Neural progenitor cell (in vitro differentiated cells): Measurements from ENCODE around the gene CRTC1. TPM values are rescaled to one million over a fixed set of nuclear protein-coding genes. Genes with fewer than 3 reads are reported as not detected.

ENCODE experiments used
- DNase-seq: peaks from one replicate; pipeline ENCODE4 v3.0.0-alpha.2; 2016; ENCODE audit warnings: low spot score
- H2AFZ ChIP-seq: fragments of 200-600 bp; sonication (generic); replicated peaks from 2 replicates; pipeline ENCODE4 v1.6.1; 2016; ENCODE audit warnings: antibody characterized with exemption
- H3F3A ChIP-seq: fragments of 200-600 bp; sonication (generic); 2 replicates; pipeline ENCODE4 v1.6.1; 2016; ENCODE audit warnings: antibody characterized with exemption, low read depth
- H3K27ac ChIP-seq: fragments of 200-600 bp; sonication (generic); 2 replicates; pipeline ENCODE4 v1.5.1; 2016; ENCODE audit warnings: mild to moderate bottlenecking
- H3K27me3 ChIP-seq: fragments of 200-600 bp; sonication (generic); 2 replicates; pipeline ENCODE4 v1.6.1; 2016; ENCODE audit warnings: mild to moderate bottlenecking, moderate library complexity
- H3K36me3 ChIP-seq: fragments of 200-600 bp; sonication (generic); 2 replicates; pipeline ENCODE4 v1.5.1; 2016
- H3K4me1 ChIP-seq: fragments of 200-600 bp; sonication (generic); 2 replicates; pipeline ENCODE4 v1.6.1; 2016; ENCODE audit warnings: mixed run types
- H3K4me2 ChIP-seq: fragments of 200-600 bp; sonication (generic); 2 replicates; pipeline ENCODE4 v1.6.1; 2016
- H3K4me3 ChIP-seq: fragments of 200-600 bp; sonication (generic); 2 replicates; pipeline ENCODE4 v1.5.1; 2016
- H3K79me2 ChIP-seq: fragments of 200-600 bp; sonication (generic); 2 replicates; pipeline ENCODE4 v1.6.1; 2016; ENCODE audit warnings: low read depth
- H3K9ac ChIP-seq: fragments of 200-600 bp; sonication (generic); 2 replicates; pipeline ENCODE4 v1.6.1; 2016
- H3K9me3 ChIP-seq: fragments of 200-600 bp; sonication (generic); 2 replicates; pipeline ENCODE4 v1.5.1; 2016; ENCODE audit warnings: low read depth
- H4K20me1 ChIP-seq: fragments of 200-600 bp; sonication (generic); 2 replicates; pipeline ENCODE4 v1.6.1; 2016; ENCODE audit warnings: low read depth
- H3K27ac Mint-ChIP-seq: 3 replicates; pipeline ENCODE4 v1.8.0; 2021; ENCODE audit warnings: mixed read lengths
- H3K27me3 Mint-ChIP-seq: 2 replicates; pipeline ENCODE4 v1.8.0; 2022; ENCODE audit warnings: low read depth, mild to moderate bottlenecking, inconsistent platforms, moderate library complexity, mixed read lengths; ENCODE audit not compliant: insufficient read depth
- H3K36me3 Mint-ChIP-seq: 3 replicates; pipeline ENCODE4 v1.8.0; 2021; ENCODE audit warnings: mixed read lengths
- H3K4me1 Mint-ChIP-seq: 3 replicates; pipeline ENCODE4 v1.8.0; 2021; ENCODE audit warnings: mixed read lengths
- H3K4me3 Mint-ChIP-seq: 3 replicates; pipeline ENCODE4 v1.8.0; 2021; ENCODE audit warnings: mild to moderate bottlenecking, moderate library complexity, mixed read lengths
- H3K9me3 Mint-ChIP-seq: 3 replicates; pipeline ENCODE4 v1.8.0; 2020; ENCODE audit warnings: mixed read lengths
- CTCF ChIP-seq: fragments of 200-600 bp; sonication (generic); IDR thresholded peaks from 2 replicates; pipeline ENCODE4 v1.5.1; 2017; ENCODE audit warnings: antibody characterized with exemption, mild to moderate bottlenecking
- EZH2 ChIP-seq: fragments of 200-600 bp; sonication (generic); IDR thresholded peaks from 2 replicates; pipeline ENCODE4 v1.6.1; 2017; ENCODE audit warnings: antibody characterized with exemption, mild to moderate bottlenecking, moderate library complexity
- EZH2phosphoT487 ChIP-seq: fragments of 200-600 bp; sonication (generic); IDR thresholded peaks from 2 replicates; pipeline ENCODE4 v1.6.1; 2017; ENCODE audit warnings: antibody characterized with exemption
- total RNA-seq: library from RNA; depleted of rRNA; stranded (reverse); fragments of >200 nt; gene quantifications from 2 replicates; pipeline ENCODE4 v1.2.3, GENCODE V29; 2015; ENCODE audit warnings: low replicate concordance

CRTC1 gene
- total RNA-seq, 1 donor from 2014 or later: 2.4 TPM

DNA sequence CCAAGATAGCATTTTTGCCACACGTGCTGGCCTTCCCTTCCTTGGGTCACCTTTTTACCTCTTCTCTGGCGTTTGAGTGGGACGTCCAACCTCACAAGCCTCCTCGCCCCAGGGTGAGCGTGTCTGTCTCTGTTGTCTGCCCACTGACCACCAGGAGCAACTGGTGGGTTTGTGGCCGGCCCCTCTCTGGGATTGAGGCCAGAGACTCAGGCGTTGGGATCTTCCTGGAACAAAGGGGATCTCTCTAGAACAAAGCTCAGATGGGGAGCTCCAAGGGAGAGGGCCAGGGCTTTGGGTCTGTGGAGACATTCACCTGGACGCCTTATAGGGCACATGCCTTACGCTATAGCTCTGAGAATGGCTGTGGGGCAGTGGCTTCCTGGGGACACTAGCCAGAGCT lies 90.2 kb downstream of the CRTC1 start:
- Histone ChIP-seq H3K27me3 (peaks cover 80% of the 10 kb centered on the region), H3K4me2 (no peak overlapping the region), H3K9ac (no peak overlapping the region), H3K27ac (no peak overlapping the region), H3K79me2 (no peaks in the 10 kb centered on the region), H3K36me3 (no peaks in the 10 kb centered on the region), H3F3A (peaks cover 5% of the 10 kb centered on the region), H2AFZ (no peak overlapping the region), H3K4me1 (peaks cover 16% of the 10 kb centered on the region), H3K9me3 (no peaks in the 10 kb centered on the region), H4K20me1 (peaks cover 61% of the 10 kb centered on the region), H3K4me3 (no peak overlapping the region)
- Mint-ChIP-seq H3K4me3 (no peak overlapping the region), H3K4me1 (peaks cover 4% of the 10 kb centered on the region), H3K27ac (no peak overlapping the region), H3K9me3 (no peaks in the 10 kb centered on the region), H3K36me3 (no peaks in the 10 kb centered on the region), H3K27me3 (peaks cover 11% of the 10 kb centered on the region)
- DNase-seq: no peak
- TF ChIP-seq EZH2phosphoT487 (no peak), CTCF (no peak), EZH2 (no peak)

DNA sequence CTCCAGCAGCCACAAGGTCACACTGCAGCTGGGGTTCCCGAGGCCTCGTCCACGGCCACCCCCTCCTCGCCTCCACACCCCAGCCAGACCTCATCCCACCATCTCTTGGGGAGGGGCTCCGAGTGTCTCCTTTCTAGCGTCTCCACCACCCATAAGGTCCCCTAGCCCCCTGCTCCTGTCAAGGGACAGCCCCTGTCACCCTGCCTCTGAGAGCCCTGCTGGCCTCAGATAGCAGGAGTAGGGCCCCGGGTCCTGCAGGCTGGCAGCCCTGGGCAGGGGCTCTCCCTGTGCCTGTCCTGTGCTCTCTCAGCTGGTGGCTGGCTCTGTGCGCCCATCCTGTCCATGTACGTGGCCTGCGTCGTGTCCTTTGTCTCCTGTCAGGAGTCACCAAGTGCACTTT lies 90.6 kb downstream of the CRTC1 start:
- H3K4me2 ChIP-seq: no peak overlapping the region
- TF ChIP-seq EZH2phosphoT487: no peak
- TF ChIP-seq EZH2: no peak
- no peak for TF ChIP-seq CTCF
- DNase-seq: no peak
- peaks cover 16% of the 10 kb centered on the region for H3K4me1 ChIP-seq
- H3K9me3 Mint-ChIP-seq: no peaks in the 10 kb centered on the region
- peaks cover 84% of the 10 kb centered on the region for H3K27me3 ChIP-seq
- no peak overlapping the region for H3K27ac ChIP-seq
- no peaks in the 10 kb centered on the region for H3K9me3 ChIP-seq
- peaks cover 12% of the 10 kb centered on the region for H3K27me3 Mint-ChIP-seq
- no peak overlapping the region for H3K4me3 Mint-ChIP-seq
- peaks cover 5% of the 10 kb centered on the region for H3F3A ChIP-seq
- H2AFZ ChIP-seq: no peak overlapping the region
- peaks cover 4% of the 10 kb centered on the region for H3K4me1 Mint-ChIP-seq
- H3K4me3 ChIP-seq: no peak overlapping the region
- peaks cover 66% of the 10 kb centered on the region for H4K20me1 ChIP-seq
- no peak overlapping the region for H3K9ac ChIP-seq
- H3K36me3 Mint-ChIP-seq: no peaks in the 10 kb centered on the region
- H3K79me2 ChIP-seq: no peaks in the 10 kb centered on the region
- H3K27ac Mint-ChIP-seq: no peak overlapping the region
- H3K36me3 ChIP-seq: no peaks in the 10 kb centered on the region

DNA sequence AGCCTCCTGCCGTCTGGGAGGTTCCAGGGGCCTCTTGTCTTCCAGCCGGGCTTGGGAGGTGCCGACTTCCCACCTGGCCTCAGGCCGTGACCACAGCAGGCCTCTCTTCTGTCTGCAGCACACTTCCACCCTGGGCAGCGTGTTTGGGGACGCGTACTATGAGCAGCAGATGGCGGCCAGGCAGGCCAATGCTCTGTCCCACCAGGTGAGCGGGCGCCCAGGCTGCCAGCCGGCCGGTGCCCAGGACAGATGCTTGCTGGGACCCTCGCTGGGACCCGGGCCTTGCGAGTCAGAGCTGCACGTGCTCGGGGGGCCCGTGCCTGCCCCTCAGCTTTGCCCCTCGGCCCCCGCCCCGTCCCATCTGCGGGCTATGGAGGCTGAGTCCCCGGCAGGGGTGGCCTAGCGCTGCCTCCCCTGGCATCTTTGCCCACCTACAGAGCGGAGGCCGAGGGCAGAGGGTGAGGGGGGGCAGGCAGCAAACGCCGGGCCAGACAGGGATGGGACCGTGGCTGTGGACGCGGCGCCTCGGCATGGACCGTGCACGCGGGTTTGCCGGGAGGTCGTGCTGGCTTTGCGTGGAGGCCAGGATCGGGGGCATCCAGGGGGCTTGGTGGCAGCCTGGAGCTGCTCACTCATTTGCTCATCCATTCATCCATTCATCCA lies 91.4 kb downstream of the CRTC1 start:
- no peak for DNase-seq
- H3K9me3 Mint-ChIP-seq: no peaks in the 10 kb centered on the region
- no peak overlapping the region for H2AFZ ChIP-seq
- H3K4me2 ChIP-seq: no peak overlapping the region
- no peak overlapping the region for H3K27ac ChIP-seq
- H3K79me2 ChIP-seq: no peaks in the 10 kb centered on the region
- H3F3A ChIP-seq: no peaks in the 10 kb centered on the region
- H3K4me1 ChIP-seq: peaks cover 16% of the 10 kb centered on the region
- no peak overlapping the region for H3K27ac Mint-ChIP-seq
- no peaks in the 10 kb centered on the region for H3K36me3 ChIP-seq
- no peak overlapping the region for H3K9ac ChIP-seq
- peaks cover 92% of the 10 kb centered on the region for H3K27me3 ChIP-seq
- H3K9me3 ChIP-seq: no peaks in the 10 kb centered on the region
- H3K4me3 Mint-ChIP-seq: no peak overlapping the region
- no peak overlapping the region for H3K4me3 ChIP-seq
- H4K20me1 ChIP-seq: peaks cover 66% of the 10 kb centered on the region
- peaks cover 17% of the 10 kb centered on the region for H3K27me3 Mint-ChIP-seq
- no peak for TF ChIP-seq CTCF
- TF ChIP-seq EZH2: no peak
- TF ChIP-seq EZH2phosphoT487: no peak
- no peaks in the 10 kb centered on the region for H3K36me3 Mint-ChIP-seq
- peaks cover 4% of the 10 kb centered on the region for H3K4me1 Mint-ChIP-seq
